ENCODE data around the gene GRM2.

GRM2 gene

GRCh38 chr3:51675201-51675611 lies 31.7 kb upstream of the GRM2 start:
- TF ChIP-seq CTCF (IDR thresholded peaks at IDR 0.05; ENCODE audit: low read depth, low read length, missing control alignments): no peak
- DNase-seq (ENCODE audit: extremely low read depth, low read depth): no peak

DNA sequence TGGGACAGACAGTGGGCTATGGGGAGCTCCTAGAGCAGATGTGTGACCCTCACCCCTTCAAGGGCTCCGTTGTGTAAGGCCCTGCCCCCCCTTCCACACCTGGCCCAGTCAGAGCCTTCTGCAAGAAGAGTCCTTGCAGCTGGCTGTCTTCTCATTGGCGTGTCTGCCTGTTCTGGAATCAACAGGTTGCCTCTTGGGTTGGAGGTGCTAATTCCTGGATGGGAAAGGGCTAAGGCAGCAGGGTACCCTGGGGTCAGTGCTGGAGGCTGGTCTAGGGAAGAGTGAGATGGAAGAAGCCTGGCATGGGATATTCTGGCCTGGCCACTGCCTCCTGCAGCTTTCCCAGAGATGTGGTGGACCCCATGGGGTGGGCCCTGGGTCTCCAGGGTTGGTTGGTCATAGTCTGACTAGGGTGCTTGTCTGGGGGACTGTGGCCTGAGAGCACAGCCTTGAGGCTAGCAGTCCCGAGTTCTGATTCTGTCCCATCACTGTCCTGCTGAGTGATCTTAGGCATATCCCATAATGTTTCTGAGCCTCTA lies 30.7 kb upstream of the GRM2 start:
- no peak for DNase-seq (ENCODE audit: extremely low read depth, low read depth)
- TF ChIP-seq CTCF (IDR thresholded peaks at IDR 0.05; ENCODE audit: low read depth, low read length, missing control alignments): no peak
- no peak overlapping the region for H3K4me3 ChIP-seq (replicated peaks; ENCODE audit: low read depth, low read length)

More at GRCh38 chr3:51675201-51675611, 31.7 kb upstream of the GRM2 start:
- no peak overlapping the region for H3K4me3 ChIP-seq (replicated peaks; ENCODE audit: low read depth, low read length)

GRCh38 chr3:51677358-51677757 lies 29.5 kb upstream of the GRM2 start:
- H3K4me3 ChIP-seq (replicated peaks; ENCODE audit: low read depth, low read length): no peak overlapping the region
- TF ChIP-seq CTCF (IDR thresholded peaks at IDR 0.05; ENCODE audit: low read depth, low read length, missing control alignments): no peak
- DNase-seq (ENCODE audit: extremely low read depth, low read depth): no peak

- no peak overlapping the region for H3K4me3 ChIP-seq (replicated peaks; ENCODE audit: low read depth, low read length)
- no peak for DNase-seq (ENCODE audit: extremely low read depth, low read depth)
- no peak for TF ChIP-seq CTCF (IDR thresholded peaks at IDR 0.05; ENCODE audit: low read depth, low read length, missing control alignments)
Observed at GRCh38 chr3:51678186-51678585, 28.7 kb upstream of the GRM2 start.

DNA sequence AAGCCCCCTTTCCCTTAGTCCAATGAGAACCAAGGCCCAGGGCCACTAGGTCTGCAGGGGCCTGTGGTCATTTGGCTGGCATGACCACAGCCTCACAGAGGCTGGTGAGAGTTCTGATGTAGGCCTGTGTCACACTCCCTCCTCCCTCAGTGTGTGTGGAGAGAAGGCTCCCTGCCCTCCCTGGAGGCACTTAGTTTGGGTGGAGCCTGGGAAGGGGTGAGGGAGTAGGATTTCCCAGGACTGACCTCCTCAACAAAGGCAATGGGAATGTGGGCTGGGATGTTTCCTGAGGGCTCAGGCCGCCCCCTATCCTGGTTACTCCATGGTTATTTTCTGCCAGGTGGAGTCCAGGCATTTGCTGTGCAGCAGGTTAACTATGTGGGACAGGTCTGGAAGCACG lies 28.2 kb upstream of the GRM2 start:
- no peak for TF ChIP-seq CTCF (IDR thresholded peaks at IDR 0.05; ENCODE audit: low read depth, low read length, missing control alignments)
- no peak for DNase-seq (ENCODE audit: extremely low read depth, low read depth)

DNA sequence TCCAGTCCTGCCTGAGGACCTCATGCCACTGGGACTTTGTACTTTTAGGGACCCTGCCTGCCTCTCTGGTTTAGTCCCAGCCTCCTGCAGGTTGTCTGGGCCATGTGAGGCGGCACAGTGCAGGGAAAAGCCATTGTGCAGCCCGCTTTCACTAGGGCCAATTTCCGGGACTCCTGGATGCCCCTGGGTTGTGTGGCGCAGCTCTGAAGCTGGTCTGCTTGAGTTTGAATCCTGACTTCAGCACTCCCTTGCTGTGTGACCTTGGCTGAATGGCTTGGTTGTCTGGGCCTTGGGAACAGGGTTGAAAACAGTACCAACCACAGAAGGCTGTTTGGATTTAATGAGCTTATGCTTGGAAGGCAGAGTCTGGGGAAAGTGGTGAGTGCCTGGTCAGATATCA lies 27.6 kb upstream of the GRM2 start:
- H3K4me3 ChIP-seq (replicated peaks; ENCODE audit: low read depth, low read length): no peak overlapping the region
- DNase-seq (ENCODE audit: extremely low read depth, low read depth): no peak
- TF ChIP-seq CTCF (IDR thresholded peaks at IDR 0.05; ENCODE audit: low read depth, low read length, missing control alignments): no peak

More for the DNA sequence above, 28.2 kb upstream of the GRM2 start:
- no peak overlapping the region for H3K4me3 ChIP-seq (replicated peaks; ENCODE audit: low read depth, low read length)

DNA sequence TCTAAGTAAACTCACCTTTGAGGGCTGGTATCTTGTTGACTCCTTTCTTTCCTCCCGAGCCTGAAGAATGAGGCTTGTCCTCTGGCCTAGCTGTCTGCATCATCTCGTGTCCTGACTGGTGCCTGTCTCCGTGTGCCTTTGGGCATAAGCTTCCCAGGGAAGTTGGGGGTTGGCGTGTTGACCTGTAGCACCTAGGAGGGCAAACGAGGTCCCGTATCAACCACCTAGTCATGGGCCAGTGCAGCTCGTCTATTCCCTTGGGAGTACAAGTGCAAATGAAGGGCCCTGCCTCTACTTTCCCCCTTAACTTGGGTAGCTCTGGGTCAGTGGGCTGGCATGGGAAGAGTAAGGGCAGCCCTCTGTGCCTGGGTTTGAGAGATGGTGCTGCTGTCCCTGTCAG lies 27.1 kb upstream of the GRM2 start:
- H3K4me3 ChIP-seq (replicated peaks; ENCODE audit: low read depth, low read length): no peak overlapping the region
- no peak for TF ChIP-seq CTCF (IDR thresholded peaks at IDR 0.05; ENCODE audit: low read depth, low read length, missing control alignments)
- DNase-seq (ENCODE audit: extremely low read depth, low read depth): no peak

Measured in HFF-Myc (cell line).